Measurements from ENCODE around the gene GALNT1.

The GALNT1 gene

DNA sequence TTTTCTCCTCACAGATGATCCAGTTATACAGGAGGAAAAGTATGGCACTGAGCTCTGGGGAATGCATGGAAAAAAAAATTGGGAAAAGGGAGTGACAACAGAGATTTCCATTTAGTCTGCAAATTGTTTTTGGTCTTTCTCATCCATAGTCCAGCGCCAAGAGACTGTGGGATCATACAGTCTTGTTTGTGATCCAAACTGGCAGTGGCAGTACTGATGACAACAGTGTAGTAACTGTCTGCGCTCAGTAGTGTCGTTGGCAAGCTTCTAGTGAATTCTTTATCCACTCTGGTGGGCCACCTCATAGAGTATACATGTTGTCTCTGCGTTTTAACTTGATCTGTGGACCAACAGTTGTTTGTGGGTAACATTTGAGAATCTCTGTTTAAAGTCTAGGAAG, 37.9 kb downstream of the GALNT1 start:
- DNase-seq, result no peak

GRCh38 chr18:35619941-35620340, 38.4 kb downstream of the GALNT1 start:
- DNase-seq, result no peak

GRCh38 chr18:35620765-35621164, 39.2 kb downstream of the GALNT1 start:
- no peak for DNase-seq

GRCh38 chr18:35623255-35623654, 41.7 kb downstream of the GALNT1 start:
- DNase-seq, result no peak

DNA sequence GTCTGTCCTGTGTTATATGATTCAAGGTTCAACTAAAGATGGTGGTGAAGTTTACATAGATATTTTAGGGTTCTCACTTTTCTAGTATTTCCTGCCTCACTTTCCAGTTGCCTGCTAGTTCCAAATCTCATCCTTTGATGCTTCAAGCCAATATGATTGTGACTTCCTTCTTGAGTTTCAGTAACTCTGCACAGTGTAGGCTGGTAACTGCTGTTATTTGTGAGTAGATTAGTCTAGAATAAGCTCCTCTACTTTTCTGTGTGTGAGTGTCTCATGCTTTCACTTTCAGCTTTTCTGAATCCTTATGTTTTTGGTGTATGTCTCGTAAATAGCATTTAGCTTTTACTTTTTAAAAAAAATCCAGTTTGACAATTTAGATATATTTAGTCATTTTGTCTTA, 42.6 kb downstream of the GALNT1 start:
- peak; percentile 39 for DNase-seq

DNA sequence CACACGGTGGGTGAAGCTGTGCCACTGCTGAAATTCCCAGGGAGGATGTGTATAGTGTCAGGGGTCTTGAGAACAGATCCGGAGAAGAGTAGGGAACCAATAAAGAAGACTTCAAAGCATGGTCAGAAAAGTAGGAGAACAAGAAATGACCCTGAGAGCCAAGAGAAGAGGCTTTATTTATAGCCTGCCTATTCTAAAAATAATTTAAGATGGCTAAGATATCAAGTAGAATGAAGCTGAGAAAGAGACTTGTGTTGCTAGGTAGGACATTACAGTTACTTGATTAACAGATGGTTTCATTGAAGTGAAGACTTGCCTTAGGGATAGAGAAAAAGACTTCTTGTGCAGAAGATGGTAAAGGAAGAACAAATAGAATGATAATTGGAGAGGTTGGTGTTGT, 43.7 kb downstream of the GALNT1 start:
- DNase-seq, result no peak

DNA sequence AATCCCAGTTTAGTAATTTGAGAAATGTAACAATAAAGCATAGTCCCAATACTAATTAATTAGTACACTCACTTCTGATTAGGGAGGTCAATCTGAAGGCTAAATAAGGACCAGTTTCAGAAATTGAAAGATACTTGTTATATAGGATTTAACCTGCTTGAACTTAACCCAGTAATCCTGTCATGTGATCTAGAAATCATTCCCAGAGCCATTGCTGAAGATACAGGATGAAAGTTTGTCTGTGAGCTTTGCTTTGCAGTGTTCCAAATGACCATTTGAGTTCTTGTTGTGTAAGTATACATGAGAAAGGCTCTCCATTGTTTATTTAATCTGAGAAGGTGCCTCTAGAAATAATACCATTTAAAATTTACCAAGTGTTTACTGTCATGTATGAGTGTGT, 52.2 kb downstream of the GALNT1 start:
- DNase-seq, result no peak

- DNase-seq, result no peak
These were observed 52.8 kb downstream of the GALNT1 start for GRCh38 chr18:35634323-35634722.

GRCh38 chr18:35635170-35635569, 53.6 kb downstream of the GALNT1 start:
- no peak for DNase-seq

DNA sequence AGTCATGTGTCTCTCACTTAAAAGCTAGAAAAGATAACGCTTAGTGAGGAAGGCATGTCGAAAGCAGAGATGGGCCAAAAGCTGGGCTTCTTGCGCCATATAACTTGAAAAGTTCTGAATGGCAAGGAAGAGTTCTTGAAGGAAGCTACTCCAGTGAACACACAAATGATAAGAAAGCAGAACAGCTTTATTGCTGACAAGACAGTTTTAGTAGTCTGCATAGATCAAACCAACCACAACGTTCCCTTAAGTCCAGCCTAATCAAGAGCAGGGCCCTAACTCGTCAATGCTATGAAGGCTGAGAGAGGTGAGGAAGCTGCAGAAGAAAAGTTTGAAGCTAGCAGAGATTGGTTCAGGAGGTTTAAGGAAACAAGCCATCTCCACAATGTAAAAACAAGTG, 55.7 kb downstream of the GALNT1 start:
- DNase-seq, result no peak

- DNase-seq, result no peak
These were observed 57.8 kb downstream of the GALNT1 start for GRCh38 chr18:35639296-35639695.

DNA sequence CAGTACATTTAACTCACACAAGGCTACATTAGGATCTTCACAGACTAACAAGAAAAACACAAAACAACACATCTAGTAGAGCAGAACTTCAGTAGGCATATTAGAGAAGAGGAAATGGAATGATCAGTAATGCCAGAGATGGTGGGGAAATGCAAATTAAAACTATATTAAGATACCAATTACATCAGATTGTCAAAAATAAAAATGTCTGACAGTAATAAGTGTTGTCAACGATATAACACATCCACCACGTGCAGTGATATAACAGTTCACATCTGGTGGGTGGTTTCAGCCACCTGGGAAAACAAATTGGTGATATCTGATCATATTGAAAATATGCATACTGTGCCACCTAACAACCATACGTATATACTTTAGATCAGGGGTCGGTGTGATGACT, 59.9 kb downstream of the GALNT1 start:
- no peak for DNase-seq

- no peak for DNase-seq
These were observed 60.4 kb downstream of the GALNT1 start for GRCh38 chr18:35641916-35642315.

DNA sequence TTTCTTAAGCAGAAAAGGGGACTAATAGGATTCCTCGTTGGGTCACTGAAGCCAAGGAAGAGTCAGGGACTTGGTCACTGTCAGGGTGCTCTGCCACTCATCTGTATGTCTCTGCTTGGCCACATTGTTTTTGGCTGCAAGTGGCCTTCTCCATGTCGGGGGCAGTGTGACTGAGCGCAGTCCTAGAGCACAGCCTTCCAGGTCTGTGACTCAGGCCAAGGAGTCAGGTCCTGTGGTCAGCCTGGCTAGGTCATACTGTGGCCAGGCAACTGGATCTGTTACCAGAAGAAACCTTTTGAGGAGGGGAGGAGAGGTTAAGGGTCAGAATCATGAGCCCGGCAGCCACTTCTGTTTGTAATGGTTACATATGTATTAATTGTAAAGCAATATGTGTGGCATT, 61.3 kb downstream of the GALNT1 start:
- no peak for DNase-seq

DNA sequence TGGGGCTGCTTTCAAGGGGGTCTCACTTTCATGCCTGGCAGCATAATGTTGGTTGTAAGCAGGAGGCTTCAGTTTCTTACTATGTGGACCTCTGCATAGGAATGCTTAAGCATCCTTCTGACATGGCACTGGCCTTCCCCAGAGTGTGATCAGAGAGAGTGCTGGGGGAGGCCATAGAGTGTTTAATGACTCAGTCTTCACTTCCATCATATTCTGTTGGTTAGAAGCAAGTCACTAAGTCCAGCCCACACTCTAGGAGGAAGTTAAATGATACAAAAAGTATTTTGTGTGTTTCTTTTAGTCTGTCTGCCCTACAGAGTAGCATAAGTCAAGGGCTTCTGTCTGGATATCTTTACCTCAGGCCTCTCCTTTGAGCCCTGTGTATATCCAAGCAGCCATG, 64.9 kb downstream of the GALNT1 start:
- no peak for DNase-seq

GRCh38 chr18:35653392-35654135, 72.0 kb downstream of the GALNT1 start:
- DNase-seq, result no peak

- DNase-seq, result no peak
These were observed 76.6 kb downstream of the GALNT1 start for GRCh38 chr18:35658112-35658511.

DNA sequence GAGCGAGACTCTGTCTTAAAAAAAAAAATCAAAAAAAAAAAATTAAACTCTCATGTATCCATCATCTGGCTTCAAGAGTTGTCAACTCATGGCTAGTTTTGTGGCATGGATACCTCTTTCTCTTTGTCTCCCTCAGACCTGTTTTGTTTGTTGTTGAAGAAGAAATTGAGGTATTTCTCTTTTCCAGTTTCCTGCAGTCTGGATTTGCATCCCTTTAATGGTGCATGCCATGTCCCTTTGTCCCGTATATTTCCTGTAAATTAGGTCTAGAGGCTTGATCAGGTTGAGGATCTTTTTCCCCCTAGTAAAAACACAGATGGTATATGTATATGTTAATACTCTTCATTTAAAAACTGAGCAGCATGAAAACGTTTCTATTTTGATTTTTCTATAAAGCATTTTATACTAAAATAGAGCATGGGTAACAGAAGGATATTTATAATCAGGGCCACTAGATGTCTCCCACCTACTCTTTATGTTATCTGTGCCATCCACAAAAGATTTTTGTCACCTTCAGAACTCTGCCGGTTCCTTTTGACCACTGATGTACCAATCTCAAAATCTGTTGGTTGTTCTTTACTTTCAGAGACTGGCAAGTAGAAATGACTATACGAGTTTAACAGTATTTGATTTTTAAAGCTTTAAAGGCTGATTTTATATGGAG, 80.1 kb downstream of the GALNT1 start:
- DNase-seq, result peak; percentile 10

DNA sequence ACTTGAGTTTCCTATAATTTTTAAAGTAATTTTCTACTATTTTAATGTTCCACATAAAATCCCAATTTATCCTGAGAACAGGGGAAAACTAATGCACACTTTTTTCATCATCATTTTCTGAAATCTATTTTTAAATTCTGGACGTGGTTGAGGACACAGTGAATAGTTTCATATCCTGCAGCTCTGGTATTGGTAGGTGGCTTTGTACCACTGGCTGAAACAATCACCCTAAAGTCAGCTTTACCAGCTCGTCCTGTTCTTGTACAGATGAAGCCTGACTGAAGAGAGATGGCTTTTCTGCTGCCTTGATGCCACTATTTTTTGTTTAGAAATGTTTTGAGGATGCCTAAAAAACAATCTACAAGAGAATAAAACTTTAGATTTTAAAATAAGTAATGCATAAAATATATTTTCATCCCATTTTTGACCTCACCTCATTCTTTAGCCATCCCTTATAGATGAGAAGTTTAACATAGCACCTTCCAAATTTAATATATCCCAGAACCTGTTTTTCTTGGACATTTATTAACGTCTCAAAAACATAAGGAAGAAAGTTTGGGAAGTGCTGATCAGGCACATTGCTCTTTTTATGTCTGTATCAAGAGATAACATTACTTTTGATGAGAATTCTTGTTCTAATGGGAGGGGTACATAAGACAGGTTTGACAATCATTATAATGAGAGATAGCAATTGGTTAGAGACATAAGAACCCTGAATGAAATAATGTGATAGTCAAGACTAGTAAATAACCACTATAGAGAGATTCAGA, 80.9 kb downstream of the GALNT1 start:
- no peak for DNase-seq

DNA sequence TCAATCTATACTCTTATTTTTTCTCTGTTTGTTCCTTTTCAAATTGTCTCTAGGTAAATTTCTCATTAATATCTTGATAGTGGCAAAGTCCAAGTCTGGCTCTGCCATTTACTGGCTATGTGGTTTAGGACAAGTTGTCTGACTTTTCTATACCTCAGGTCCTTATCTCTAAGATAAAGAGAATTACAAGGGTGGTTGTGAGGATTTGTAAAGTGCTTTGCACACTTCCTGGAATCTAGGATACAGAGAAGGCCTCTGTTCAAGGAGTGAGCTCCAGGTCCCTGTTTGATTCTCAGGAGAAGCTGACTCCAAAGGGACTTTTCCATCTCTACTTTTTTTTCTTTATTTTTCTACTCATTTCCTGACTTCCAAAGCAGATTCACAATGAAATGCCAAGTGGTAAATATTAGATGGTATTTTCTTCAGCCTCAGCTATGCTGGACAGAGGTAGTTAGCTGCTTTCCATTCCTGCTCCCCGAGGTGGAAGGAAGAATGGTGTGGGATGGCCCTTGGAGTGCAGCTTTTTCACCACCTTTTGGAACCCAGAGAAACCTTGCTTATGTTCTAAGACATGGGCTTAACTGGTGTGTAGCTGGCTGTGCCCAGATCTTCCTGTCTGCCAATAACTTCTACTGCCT, 90.5 kb downstream of the GALNT1 start:
- DNase-seq, result no peak

DNA sequence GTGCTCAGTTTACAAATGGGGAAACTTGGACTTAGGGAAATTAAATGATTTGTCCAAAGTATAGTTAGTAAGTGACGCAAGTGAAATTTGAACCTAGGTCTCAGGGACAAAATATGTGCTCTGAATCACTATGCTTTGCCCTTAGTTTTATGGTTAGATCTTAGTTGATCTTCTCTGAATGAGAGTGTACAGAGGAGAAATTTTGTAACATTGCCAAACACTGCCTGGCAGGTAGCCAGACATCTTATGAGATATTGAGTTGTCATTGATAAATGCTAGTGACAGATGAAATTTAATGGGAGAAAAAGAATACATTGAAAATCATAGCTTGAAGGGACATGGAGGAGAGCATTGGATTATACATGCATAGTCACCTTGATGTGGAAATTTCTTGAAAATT, 91.4 kb downstream of the GALNT1 start:
- DNase-seq, result no peak

- no peak for DNase-seq
These were observed 92.1 kb downstream of the GALNT1 start for GRCh38 chr18:35673682-35674081.

DNA sequence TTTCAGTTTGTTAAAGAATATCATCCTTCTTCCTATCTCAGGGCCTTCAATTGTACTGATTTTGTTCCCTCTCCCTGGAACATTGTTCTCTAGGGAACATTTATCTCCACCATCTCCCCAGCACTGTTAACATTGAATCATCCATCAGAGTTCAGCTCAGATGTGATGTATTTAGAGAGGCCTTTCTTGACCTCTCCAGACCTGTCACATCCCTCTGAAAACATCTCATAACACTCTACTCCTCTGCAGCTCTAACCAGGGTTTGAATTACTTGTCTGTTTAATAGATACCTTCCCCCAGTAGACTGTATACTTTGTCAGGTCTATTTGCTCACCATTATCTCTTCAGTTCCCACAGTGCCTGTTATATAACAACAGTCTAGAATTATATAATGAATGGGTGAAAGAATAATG, 98.6 kb downstream of the GALNT1 start:
- no peak for DNase-seq

All from activated CD4-positive, alpha-beta T cell treated with anti-CD3 and anti-CD28 coated beads, Interleukin-10, Interleukin-2, amounts not matched to agents 100 ng/mL and 50 ng/mL, durations not matched to agents 16 hours and 8 hours (primary cell).